SK-N-SH (cell line): Measurements from ENCODE around the gene LNPEP. TPM values are rescaled to one million over a fixed set of nuclear protein-coding genes. Genes with fewer than 3 reads are reported as not detected.

Source experiments
- CTCF ChIA-PET: fragments of 300-600, 350-600 bp; formaldehyde crosslinking; extraction: SDS; loops from one replicate; lab custom pipeline; 2021; lab: Yijun Ruan, JAX
- POLR2A ChIA-PET: fragments of 350-600 bp; sonication (Branson Sonifier 250); formaldehyde crosslinking; extraction: SDS; loops from one replicate; lab custom pipeline; 2020; ENCODE audit warnings: antibody characterized with exemption, inconsistent platforms; lab: Yijun Ruan, JAX
- DNase-seq: peaks from one replicate; pipeline ENCODE4 v3.0.0; 2012
- H2AFZ ChIP-seq: fragments of 200-600 bp; sonication (generic); 2 replicates; pipeline ENCODE4 v1.8.1; 2016; ENCODE audit warnings: antibody characterized with exemption, mild to moderate bottlenecking, low read depth
- H3F3A ChIP-seq: fragments of 200-600 bp; sonication (generic); replicated peaks from 2 replicates; pipeline ENCODE3; 2016; ENCODE audit warnings: antibody characterized with exemption, mild to moderate bottlenecking; ENCODE audit not compliant: insufficient read depth
- H3K27ac ChIP-seq, 2 experiments: fragments of 200-500 bp in 1 of 2; fragments of 200-600 bp in 1 of 2; sonication (Bioruptor generic) in 1 of 2; sonication (generic), shearing (Covaris generic) in 1 of 2; 2 replicates each; pipeline versions ENCODE4 v1.5.1 to v1.6.1; 2014 to 2016; ENCODE audit warnings: low read depth in 2 of 2, inconsistent platforms in 1 of 2, low read length in 1 of 2, mild to moderate bottlenecking in 1 of 2, mixed read lengths in 1 of 2
- H3K27me3 ChIP-seq: fragments of 200-600 bp; sonication (generic), shearing (Covaris generic); 2 replicates; pipeline ENCODE4 v1.6.1; 2016; ENCODE audit warnings: mixed run types; ENCODE audit not compliant: insufficient read depth
- H3K36me3 ChIP-seq, 2 experiments: fragments of 200-500 bp in 1 of 2; fragments of 200-600 bp in 1 of 2; sonication (Bioruptor generic) in 1 of 2; sonication (generic) in 1 of 2; replicated peaks in 1 of 2; 2 replicates each; pipeline versions ENCODE3 to v1.5.1; 2014 to 2016; ENCODE audit warnings: low read length in 1 of 2, mild to moderate bottlenecking in 1 of 2; ENCODE audit not compliant: insufficient read depth in 2 of 2, control insufficient read depth in 1 of 2
- H3K4me1 ChIP-seq, 2 experiments: fragments of 200-500 bp in 1 of 2; fragments of 200-600 bp in 1 of 2; sonication (Bioruptor generic) in 1 of 2; sonication (generic), shearing (Covaris generic) in 1 of 2; 2 replicates each; pipeline versions ENCODE4 v1.5.1 to v1.6.1; 2014 to 2016; ENCODE audit warnings: low read depth in 1 of 2, low read length in 1 of 2, mixed run types in 1 of 2; ENCODE audit not compliant: insufficient read depth in 2 of 2, control insufficient read depth in 1 of 2
- H3K4me2 ChIP-seq: fragments of 200-600 bp; sonication (generic), shearing (Covaris generic); 2 replicates; pipeline ENCODE4 v1.6.1; 2017; ENCODE audit warnings: mixed run types
- H3K4me3 ChIP-seq, 2 experiments: fragments of 200-500 bp in 1 of 2; fragments of 200-600 bp in 1 of 2; sonication (Bioruptor generic) in 1 of 2; sonication (generic), shearing (Covaris generic) in 1 of 2; 2 replicates each; pipeline versions ENCODE4 v1.5.1 to v1.8.1; 2014 to 2016; ENCODE audit warnings: low read depth in 2 of 2, inconsistent platforms in 1 of 2, low read length in 1 of 2, mild to moderate bottlenecking in 1 of 2, mixed read lengths in 1 of 2, moderate library complexity in 1 of 2
- H3K79me2 ChIP-seq: fragments of 200-600 bp; sonication (generic); 2 replicates; pipeline ENCODE4 v1.8.1; 2017; ENCODE audit warnings: mild to moderate bottlenecking; ENCODE audit not compliant: insufficient read depth
- H3K9ac ChIP-seq: fragments of 200-600 bp; sonication (generic); 2 replicates; pipeline ENCODE4 v1.6.1; 2017; ENCODE audit warnings: mixed run types
- H3K9me2 ChIP-seq: fragments of 200-600 bp; sonication (generic); 2 replicates; pipeline ENCODE4 v1.6.1; 2017; ENCODE audit warnings: mixed run types
- H3K9me3 ChIP-seq: fragments of 200-600 bp; sonication (generic); 2 replicates; pipeline ENCODE4 v1.6.1; 2017; ENCODE audit warnings: mixed run types, mild to moderate bottlenecking, moderate library complexity
- H4K20me1 ChIP-seq: fragments of 200-600 bp; sonication (generic); 2 replicates; pipeline ENCODE4 v1.6.1; 2017; ENCODE audit warnings: mild to moderate bottlenecking, mixed run types; ENCODE audit not compliant: insufficient read depth
- CHD2 ChIP-seq: fragments of 150-350 bp; IDR thresholded peaks from 2 replicates; pipeline ENCODE4 v1.6.1; 2018; ENCODE audit warnings: low read length; ENCODE audit not compliant: partially characterized antibody
- CTCF ChIP-seq: fragments of 200-600 bp; sonication (generic); IDR thresholded peaks from 2 replicates; pipeline ENCODE4 v1.6.1; 2017; ENCODE audit warnings: antibody characterized with exemption, mild to moderate bottlenecking, moderate library complexity
- ELF1 ChIP-seq: IDR thresholded peaks from 2 replicates; pipeline ENCODE4 v1.4.0; 2012
- FOSL2 ChIP-seq: IDR thresholded peaks from 2 replicates; pipeline ENCODE4 v1.4.0; 2012; ENCODE audit warnings: low read depth, mild to moderate bottlenecking, moderate library complexity, borderline replicate concordance
- FOXJ3 ChIP-seq: sonication (generic); formaldehyde crosslinking; IDR thresholded peaks from 2 replicates; pipeline ENCODE4 v1.5.1; 2020; ENCODE audit warnings: mild to moderate bottlenecking, missing genetic modification reagents
- FOXM1 ChIP-seq: IDR thresholded peaks from 2 replicates; pipeline ENCODE4 v1.4.0; 2012; ENCODE audit warnings: low read depth, mild to moderate bottlenecking
- GABPA ChIP-seq: IDR thresholded peaks from 2 replicates; pipeline ENCODE4 v1.4.0; 2012; ENCODE audit warnings: low read depth, mild to moderate bottlenecking
- GATA2 ChIP-seq: sonication (generic); formaldehyde crosslinking; IDR thresholded peaks from 2 replicates; pipeline ENCODE4 v1.5.0; 2020; ENCODE audit warnings: mild to moderate bottlenecking, missing genetic modification reagents
- IRF3 ChIP-seq: fragments of 150-350 bp; IDR thresholded peaks from 2 replicates; pipeline ENCODE4 v1.6.1; 2016; ENCODE audit warnings: mild to moderate bottlenecking, low read depth, low read length
- JUND ChIP-seq: IDR thresholded peaks from 2 replicates; pipeline ENCODE4 v1.4.0; 2012
- MEF2A ChIP-seq: IDR thresholded peaks from 2 replicates; pipeline ENCODE4 v1.4.0; 2012; ENCODE audit warnings: low read depth, borderline replicate concordance
- NFIC ChIP-seq: IDR thresholded peaks from 2 replicates; pipeline ENCODE4 v1.4.0; 2012; ENCODE audit warnings: borderline replicate concordance
- RAD21 ChIP-seq: IDR thresholded peaks from 2 replicates; pipeline ENCODE4 v1.6.1; 2012; ENCODE audit warnings: mild to moderate bottlenecking, low read length
- REST ChIP-seq: IDR thresholded peaks from 2 replicates; pipeline ENCODE4 v1.6.1; 2012; ENCODE audit warnings: mild to moderate bottlenecking, low read depth, low read length, moderate library complexity
- RXRA ChIP-seq: IDR thresholded peaks from 2 replicates; pipeline ENCODE4 v1.4.0; 2012; ENCODE audit warnings: low read depth, mild to moderate bottlenecking, borderline replicate concordance
- SIN3A ChIP-seq: IDR thresholded peaks from 2 replicates; pipeline ENCODE4 v1.6.1; 2012; ENCODE audit warnings: low read depth, mild to moderate bottlenecking, low read length, moderate library complexity, borderline replicate concordance
- TCF12 ChIP-seq: IDR thresholded peaks from 2 replicates; pipeline ENCODE4 v1.4.0; 2012
- USF1 ChIP-seq: IDR thresholded peaks from 2 replicates; pipeline ENCODE4 v1.4.0; 2012; ENCODE audit warnings: low read depth, borderline replicate concordance
- YY1 ChIP-seq: IDR thresholded peaks from 2 replicates; pipeline ENCODE4 v1.4.0; 2012; ENCODE audit warnings: low read depth, mild to moderate bottlenecking
- WGBS: methylation state at CpG from one replicate; pipeline ENCODE4 v1.1.6; 2017; ENCODE audit warnings: low lambda C conversion rate; 5-methylcytosine and 5-hydroxymethylcytosine counted together
- polyA plus RNA-seq, 3 experiments: library from polyadenylated mRNA; depleted of rRNA; stranded (reverse); fragments of >200 nt; gene quantifications; 2 replicates each; pipeline ENCODE4 v1.2.3, GENCODE V29; 2012

Gene LNPEP
- polyA plus RNA-seq, 1 of the 3 experiments (the other 2 are of a cell fraction) = 4.3 TPM

GRCh38 chr5:96919754-96920197 lies 16.1 kb upstream of the LNPEP start:
- Histone ChIP-seq H3K9me2 (no peaks in the 10 kb centered on the region), H4K20me1 (no peaks in the 10 kb centered on the region), H3K9ac (no peak overlapping the region), H3K36me3 (no peaks in the 10 kb centered on the region), H3K27me3 (no peaks in the 10 kb centered on the region), H3K9me3 (no peaks in the 10 kb centered on the region), H3K27ac (no peak overlapping the region), H2AFZ (no peak overlapping the region), H3F3A (no peaks in the 10 kb centered on the region), H3K4me1 (peaks cover 6 to 9% of the 10 kb centered on the region in 2 experiments; a peak in 2 of 4 replicates), H3K4me2 (no peak overlapping the region), H3K79me2 (no peaks in the 10 kb centered on the region), H3K4me3 (no peak overlapping the region)
- CTCF ChIA-PET = no interaction called here
- no peak for DNase-seq
- TF ChIP-seq CTCF (no peak), RAD21 (no peak), GATA2 (CRISPR knock-in tag) (no peak), SIN3A (no peak), TCF12 (no peak), IRF3 (no peak), FOXJ3 (no peak), GABPA (no peak), CHD2 (no peak), MEF2A (no peak), NFIC (no peak), USF1 (no peak), FOSL2 (no peak), YY1 (no peak), ELF1 (no peak), JUND (no peak), FOXM1 (no peak), REST (no peak), RXRA (no peak)
- 81% methylated on average over 4 of the region's 4 CpGs for WGBS
- POLR2A ChIA-PET = no interaction called here
